ENCODE results near the gene STRADA. TPM values are rescaled to one million over a fixed set of nuclear protein-coding genes. Genes with fewer than 3 reads are reported as not detected.

The STRADA gene
- total RNA-seq, 1 experiment from 2014 or later, result 18.1 TPM

DNA sequence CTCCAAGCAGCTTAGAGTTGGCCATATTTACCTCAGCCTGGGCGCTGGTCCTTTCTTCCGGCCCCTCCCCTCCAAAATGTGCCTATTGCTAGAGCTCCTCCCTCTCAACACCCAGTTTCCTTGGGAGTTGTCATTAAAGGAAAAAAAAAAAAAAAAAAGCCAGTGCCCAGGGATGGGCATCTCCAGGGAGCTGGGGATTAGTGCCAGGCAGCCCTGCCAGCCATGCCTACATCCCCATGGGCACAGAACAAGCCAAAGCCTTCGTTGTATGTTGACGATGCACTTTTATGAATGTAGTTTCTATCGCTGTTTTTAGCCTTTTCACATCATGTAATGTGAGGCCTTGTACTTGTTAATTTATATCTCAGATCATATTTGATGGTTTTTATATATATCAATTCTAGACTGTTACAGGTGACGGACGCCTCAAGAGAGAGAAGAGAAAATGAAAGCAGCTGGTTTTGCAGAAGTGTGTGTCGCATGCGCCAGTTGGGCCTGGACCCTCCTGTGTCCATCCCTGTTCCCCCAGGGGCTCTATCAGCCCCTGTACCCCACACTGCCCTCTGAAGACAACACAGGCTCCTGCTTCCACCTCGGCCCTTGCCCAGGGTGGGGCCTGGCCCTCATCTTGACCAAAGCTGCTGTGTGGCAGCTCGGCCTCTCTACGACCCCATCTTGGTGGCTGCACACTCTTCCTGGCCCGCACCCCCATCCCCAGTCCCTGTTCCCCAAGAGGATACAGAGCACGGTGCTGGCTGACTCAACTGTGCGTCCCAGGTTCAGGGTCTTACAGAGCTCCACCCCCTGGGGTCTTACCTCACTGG is 46.4 kb downstream of the STRADA start:
- peaks cover 10% of the 10 kb centered on the region for H3K36me3 Mint-ChIP-seq (ENCODE audit: insufficient read depth, unreplicated experiment)
- no TSS peak for BruUV-seq (replicated peaks)
- H3K4me3 Mint-ChIP-seq (ENCODE audit: low read depth, unreplicated experiment), result no peak overlapping the region
- no peaks in the 10 kb centered on the region for H3K4me1 Mint-ChIP-seq (ENCODE audit: low read depth, unreplicated experiment)
- H3K9me3 Mint-ChIP-seq (ENCODE audit: low read depth, unreplicated experiment), result no peaks in the 10 kb centered on the region
- DNase-seq, result no peak
- CTCF ChIA-PET, result no interaction called here
- H3K27me3 Mint-ChIP-seq (ENCODE audit: unreplicated experiment), result no peaks in the 10 kb centered on the region
- no peak overlapping the region for H3K27ac Mint-ChIP-seq (ENCODE audit: unreplicated experiment)
- intact Hi-C loops (cut with micrococcal nuclease; ENCODE audit: unreplicated experiment), result no loop called here
- TF ChIP-seq, protein P1, sequence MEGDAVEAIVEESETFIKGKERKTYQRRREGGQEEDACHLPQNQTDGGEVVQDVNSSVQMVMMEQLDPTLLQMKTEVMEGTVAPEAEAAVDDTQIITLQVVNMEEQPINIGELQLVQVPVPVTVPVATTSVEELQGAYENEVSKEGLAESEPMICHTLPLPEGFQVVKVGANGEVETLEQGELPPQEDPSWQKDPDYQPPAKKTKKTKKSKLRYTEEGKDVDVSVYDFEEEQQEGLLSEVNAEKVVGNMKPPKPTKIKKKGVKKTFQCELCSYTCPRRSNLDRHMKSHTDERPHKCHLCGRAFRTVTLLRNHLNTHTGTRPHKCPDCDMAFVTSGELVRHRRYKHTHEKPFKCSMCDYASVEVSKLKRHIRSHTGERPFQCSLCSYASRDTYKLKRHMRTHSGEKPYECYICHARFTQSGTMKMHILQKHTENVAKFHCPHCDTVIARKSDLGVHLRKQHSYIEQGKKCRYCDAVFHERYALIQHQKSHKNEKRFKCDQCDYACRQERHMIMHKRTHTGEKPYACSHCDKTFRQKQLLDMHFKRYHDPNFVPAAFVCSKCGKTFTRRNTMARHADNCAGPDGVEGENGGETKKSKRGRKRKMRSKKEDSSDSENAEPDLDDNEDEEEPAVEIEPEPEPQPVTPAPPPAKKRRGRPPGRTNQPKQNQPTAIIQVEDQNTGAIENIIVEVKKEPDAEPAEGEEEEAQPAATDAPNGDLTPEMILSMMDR (IDR thresholded peaks at IDR 0.05; ENCODE audit: unreplicated experiment), result no peak

DNA sequence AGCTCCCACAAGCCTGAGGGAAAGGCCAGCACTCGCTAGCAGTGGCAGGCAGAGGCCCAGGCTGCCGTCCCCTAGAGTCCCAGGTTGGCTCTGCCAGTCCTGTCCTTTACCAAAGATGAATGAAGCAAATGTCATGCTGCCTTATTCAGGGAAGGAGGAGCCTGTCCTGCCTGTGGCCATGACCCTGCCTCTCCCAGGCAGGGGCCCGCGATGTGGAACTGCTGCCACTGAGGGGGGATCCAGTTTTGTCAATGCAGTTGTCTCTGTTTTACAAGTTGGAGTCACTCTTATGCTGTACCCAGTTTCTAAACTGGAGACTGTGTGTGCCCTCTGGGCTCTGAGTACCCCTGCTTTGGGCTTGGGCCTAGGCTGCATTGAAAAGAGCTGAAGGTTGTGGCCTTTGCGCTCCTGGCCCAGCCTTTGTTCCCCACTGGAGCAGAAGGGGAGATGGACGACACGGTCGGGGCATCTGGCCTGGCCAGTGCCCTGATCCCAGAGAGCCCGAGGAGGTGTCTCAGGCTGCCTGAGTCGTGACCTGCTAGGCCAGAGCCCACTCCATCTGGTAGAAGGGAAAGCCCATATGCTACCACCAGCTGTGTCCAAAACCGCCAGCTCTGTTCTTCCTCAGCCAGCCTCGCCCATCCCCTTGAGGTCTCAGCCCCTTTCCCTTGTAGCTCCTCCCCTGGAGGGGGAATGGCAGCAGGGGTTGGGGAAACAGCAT is 47.2 kb downstream of the STRADA start:
- TF ChIP-seq, protein P1 (IDR thresholded peaks at IDR 0.05; ENCODE audit: unreplicated experiment), result no peak
- no peak overlapping the region for H3K27ac Mint-ChIP-seq (ENCODE audit: unreplicated experiment)
- H3K4me3 Mint-ChIP-seq (ENCODE audit: low read depth, unreplicated experiment), result no peak overlapping the region
- no peaks in the 10 kb centered on the region for H3K9me3 Mint-ChIP-seq (ENCODE audit: low read depth, unreplicated experiment)
- no peak for DNase-seq
- no peaks in the 10 kb centered on the region for H3K4me1 Mint-ChIP-seq (ENCODE audit: low read depth, unreplicated experiment)
- intact Hi-C loops (cut with micrococcal nuclease; ENCODE audit: unreplicated experiment), result no loop called here
- CTCF ChIA-PET, result no interaction called here
- peaks cover 10% of the 10 kb centered on the region for H3K36me3 Mint-ChIP-seq (ENCODE audit: insufficient read depth, unreplicated experiment)
- H3K27me3 Mint-ChIP-seq (ENCODE audit: unreplicated experiment), result no peaks in the 10 kb centered on the region
- no TSS peak for BruUV-seq (replicated peaks)

DNA sequence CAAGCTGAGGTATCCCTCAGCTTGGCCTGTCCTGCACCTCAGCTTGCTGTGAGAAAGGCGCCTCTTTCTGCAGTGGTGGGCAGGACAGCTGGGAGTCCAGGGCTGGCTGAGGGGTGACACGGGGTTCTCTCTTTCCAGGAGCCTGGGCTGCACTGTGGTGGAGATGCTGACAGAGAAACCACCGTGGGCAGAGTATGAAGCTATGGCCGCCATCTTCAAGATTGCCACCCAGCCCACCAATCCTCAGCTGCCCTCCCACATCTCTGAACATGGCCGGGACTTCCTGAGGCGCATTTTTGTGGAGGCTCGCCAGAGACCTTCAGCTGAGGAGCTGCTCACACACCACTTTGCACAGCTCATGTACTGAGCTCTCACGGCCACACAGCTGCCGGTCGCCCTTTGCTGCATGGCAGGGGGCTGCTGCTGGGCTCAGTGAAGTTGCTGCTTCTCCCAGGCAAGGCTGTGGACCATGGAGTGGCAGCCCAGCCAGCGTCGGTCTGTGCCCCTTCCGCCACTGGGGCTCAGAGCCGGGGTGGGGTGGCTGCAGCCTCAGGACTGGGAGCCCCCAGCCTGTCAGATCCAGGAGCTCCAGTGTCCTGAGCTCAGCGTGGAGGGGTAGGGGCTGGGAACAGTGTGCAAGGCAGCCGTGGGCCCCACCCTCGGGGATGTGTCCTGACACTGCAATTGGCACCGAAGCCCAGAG is 48.0 kb downstream of the STRADA start:
- TF ChIP-seq, protein P1 (IDR thresholded peaks at IDR 0.05; ENCODE audit: unreplicated experiment), result no peak
- BruUV-seq (replicated peaks), result no TSS peak
- DNase-seq, result no peak
- CTCF ChIA-PET, result no interaction called here
- Mint-ChIP-seq H3K27me3 (ENCODE audit: unreplicated experiment) (no peaks in the 10 kb centered on the region), H3K27ac (ENCODE audit: unreplicated experiment) (no peak overlapping the region), H3K4me3 (ENCODE audit: low read depth, unreplicated experiment) (no peak overlapping the region), H3K4me1 (ENCODE audit: low read depth, unreplicated experiment) (no peaks in the 10 kb centered on the region), H3K9me3 (ENCODE audit: low read depth, unreplicated experiment) (no peaks in the 10 kb centered on the region), H3K36me3 (ENCODE audit: insufficient read depth, unreplicated experiment) (peaks cover 5% of the 10 kb centered on the region)
- intact Hi-C loops (cut with micrococcal nuclease; ENCODE audit: unreplicated experiment), result no loop called here

DNA sequence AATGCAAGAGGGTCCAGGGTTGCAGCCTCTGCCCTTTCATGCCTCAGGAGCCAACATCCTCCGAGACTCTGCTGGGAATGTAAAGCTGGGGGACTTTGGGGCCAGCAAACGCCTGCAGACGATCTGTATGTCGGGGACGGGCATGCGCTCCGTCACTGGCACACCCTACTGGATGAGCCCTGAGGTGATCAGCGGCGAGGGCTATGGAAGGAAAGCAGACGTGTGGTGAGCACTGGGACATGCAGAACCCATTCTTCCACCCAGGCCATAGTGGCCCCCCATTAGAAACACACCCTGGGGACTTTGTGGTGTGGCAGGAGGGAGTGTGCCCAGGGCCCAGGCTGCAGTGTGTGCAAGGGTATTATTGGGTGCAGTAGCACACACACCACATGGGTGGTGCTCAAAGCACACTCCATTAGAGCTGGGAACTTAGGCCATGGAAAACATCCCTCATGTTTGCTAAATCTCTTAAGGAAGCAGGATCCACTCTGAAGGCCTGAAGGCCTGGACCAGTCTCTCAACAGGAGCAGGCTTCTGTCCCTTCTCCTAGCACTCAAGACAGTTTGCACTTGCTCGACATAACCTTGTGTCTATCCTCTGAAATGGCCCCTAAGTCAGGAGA is 49.3 kb downstream of the STRADA start:
- Mint-ChIP-seq H3K4me3 (ENCODE audit: low read depth, unreplicated experiment) (no peak overlapping the region), H3K9me3 (ENCODE audit: low read depth, unreplicated experiment) (no peaks in the 10 kb centered on the region), H3K27ac (ENCODE audit: unreplicated experiment) (no peak overlapping the region), H3K36me3 (ENCODE audit: insufficient read depth, unreplicated experiment) (peaks cover 5% of the 10 kb centered on the region), H3K4me1 (ENCODE audit: low read depth, unreplicated experiment) (no peaks in the 10 kb centered on the region), H3K27me3 (ENCODE audit: unreplicated experiment) (no peaks in the 10 kb centered on the region)
- intact Hi-C loops (cut with micrococcal nuclease; ENCODE audit: unreplicated experiment), result no loop called here
- no peak for DNase-seq
- no TSS peak for BruUV-seq (replicated peaks)
- TF ChIP-seq, protein P1 (IDR thresholded peaks at IDR 0.05; ENCODE audit: unreplicated experiment), result no peak
- CTCF ChIA-PET, result interaction anchor here (0.6 kb wide), 1 partner anchor 37 kb away, joined by 3 read pairs; no protein-coding TSS in a partner anchor

All from Calu3 (cell line).